GM12878 (cell line): ENCODE data around the gene SORBS1. TPM values are rescaled to one million over a fixed set of nuclear protein-coding genes. Genes with fewer than 3 reads are reported as not detected.

Source experiments
- ATAC-seq: fragments of 200-7000 bp; cut with Tn5 transposase; 3 replicates; pipeline ENCODE4 v1.9.1; 2020; ENCODE audit warnings: mild to moderate bottlenecking, moderate library complexity
- BruUV-seq: library from RNA; stranded (reverse); fragments of 400-500 nt; replicated peaks from 2 replicates; lab custom pipeline; 2021; lab: Mats Ljungman, UMichigan
- CTCF ChIA-PET: fragments of 300-600 bp; sonication (Branson Sonifier 250); formaldehyde crosslinking; extraction: SDS; loops from one replicate; lab custom pipeline; 2021; ENCODE audit warnings: inconsistent platforms; lab: Yijun Ruan, JAX
- POLR2A ChIA-PET: fragments of 350-600 bp; formaldehyde crosslinking; extraction: SDS; loops from one replicate; lab custom pipeline; 2021; ENCODE audit warnings: inconsistent platforms; lab: Charles Lee
- RAD21 ChIA-PET: fragments of 300-600 bp; sonication (Branson Sonifier 250); formaldehyde crosslinking; loops from one replicate; lab custom pipeline; 2023; ENCODE audit warnings: antibody characterized with exemption; ENCODE audit not compliant: unreplicated experiment; lab: Charles Lee
- SMC1A ChIA-PET: fragments of 300-600 bp; sonication (Branson Sonifier 250); formaldehyde crosslinking; loops from one replicate; lab custom pipeline; 2023; ENCODE audit not compliant: unreplicated experiment, uncharacterized antibody; lab: Charles Lee
- DNase-seq: peaks from one replicate; pipeline ENCODE4 v3.0.0-alpha.2; 2011; ENCODE audit warnings: low read depth, low spot score
- FAIRE-seq: peaks from 3 replicates; lab custom pipeline; 2011; peaks lifted over from hg19 to GRCh38; lab: Jason Lieb, UNC
- H2AFZ ChIP-seq: 2 replicates; pipeline ENCODE4 v1.6.0; 2011; ENCODE audit warnings: low read depth, low read length, control low read depth; ENCODE audit not compliant: control insufficient read depth
- H3K27ac ChIP-seq: 2 replicates; pipeline ENCODE4 v1.5.1; 2011; ENCODE audit warnings: control low read depth; ENCODE audit not compliant: control insufficient read depth, insufficient read depth
- H3K27me3 ChIP-seq, 2 experiments: replicated peaks in 1 of 2; 2 replicates each; pipeline versions ENCODE4 v1.6.0 to v1.6.1; 2011; ENCODE audit warnings: low read length in 1 of 2; ENCODE audit not compliant: control insufficient read depth in 2 of 2, insufficient read depth in 2 of 2
- H3K36me3 ChIP-seq, 2 experiments: 2 replicates each; pipeline ENCODE4 v1.5.1; 2011; ENCODE audit warnings: low read length in 1 of 2; ENCODE audit not compliant: control insufficient read depth in 2 of 2, insufficient read depth in 2 of 2
- H3K4me1 ChIP-seq: 2 replicates; pipeline ENCODE4 v1.6.1; 2011; ENCODE audit warnings: mild to moderate bottlenecking, low read length, moderate library complexity, mixed read lengths; ENCODE audit not compliant: control insufficient read depth, insufficient read depth
- H3K4me2 ChIP-seq: 2 replicates; pipeline ENCODE4 v1.6.0; 2011; ENCODE audit warnings: control low read depth; ENCODE audit not compliant: control insufficient read depth, insufficient read depth
- H3K4me3 ChIP-seq: fragments of 200-600 bp; sonication (generic); 2 replicates; pipeline ENCODE4 v1.5.1; 2016
- H3K79me2 ChIP-seq: 2 replicates; pipeline ENCODE4 v1.6.0; 2011; ENCODE audit warnings: low read length; ENCODE audit not compliant: control insufficient read depth, insufficient read depth
- H3K9ac ChIP-seq: 2 replicates; pipeline ENCODE4 v1.8.0; 2011; ENCODE audit warnings: low read length, control low read depth, mixed read lengths; ENCODE audit not compliant: control insufficient read depth, insufficient read depth
- H3K9me3 ChIP-seq: replicated peaks from 3 replicates; pipeline ENCODE4 v1.5.1; 2011; ENCODE audit warnings: mild to moderate bottlenecking, low read length; ENCODE audit not compliant: control insufficient read depth, insufficient read depth
- H4K20me1 ChIP-seq: 2 replicates; pipeline ENCODE4 v1.6.0; 2011; ENCODE audit not compliant: control insufficient read depth, insufficient read depth
- CREB1 ChIP-seq: IDR thresholded peaks from 2 replicates; pipeline ENCODE4 v1.6.1; 2012; ENCODE audit warnings: low read depth, mild to moderate bottlenecking, inconsistent platforms
- SRF ChIP-seq, 2 experiments: IDR thresholded peaks; 2 replicates each; pipeline ENCODE4 v1.6.1; 2011; ENCODE audit warnings: low read depth in 2 of 2, low read length in 2 of 2, mild to moderate bottlenecking in 1 of 2, moderate library complexity in 1 of 2
- TAF1 ChIP-seq: IDR thresholded peaks from 2 replicates; pipeline ENCODE4 v1.6.1; 2011; ENCODE audit warnings: mild to moderate bottlenecking, low read depth, low read length, borderline replicate concordance
- TCF3 ChIP-seq: IDR thresholded peaks from 2 replicates; pipeline ENCODE4 v1.6.1; 2012; ENCODE audit warnings: low read depth, mild to moderate bottlenecking, low read length, borderline replicate concordance; ENCODE audit not compliant: insufficient read depth
- USF1 ChIP-seq: IDR thresholded peaks from 2 replicates; pipeline ENCODE4 v1.6.1; 2011; ENCODE audit warnings: borderline replicate concordance, low read depth, mild to moderate bottlenecking, moderate library complexity, mixed read lengths, low read length; ENCODE audit not compliant: insufficient read depth; ENCODE audit errors: extremely low read length
- WGBS: methylation state at CpG from one replicate; pipeline ENCODE4 v1.1.6; 2016; ENCODE audit warnings: low lambda C conversion rate; ENCODE audit not compliant: insufficient replicate concordance, insufficient coverage; ENCODE audit errors: missing lambda C conversion rate; 5-methylcytosine and 5-hydroxymethylcytosine counted together
- in situ Hi-C: fragments of 300-500 bp; cut with MboI; formaldehyde crosslinking; loops from 9 replicates; pipeline ENCODE4 v1.14.3; 2018; ENCODE audit warnings: mixed read lengths
- intact Hi-C: fragments of 100-400 bp; cut with micrococcal nuclease; formaldehyde crosslinking; loops from one replicate; pipeline ENCODE4 v1.14.2; 2022; ENCODE audit not compliant: unreplicated experiment
- polyA plus RNA-seq, 11 experiments: library from polyadenylated mRNA; depleted of rRNA in 4 of 11; unstranded in 6 of 11; stranded (reverse) in 5 of 11; fragments of >200 nt; fragmentation: Nextera tagmentation in 4 of 11; fragmentation: Illumina TruSeq in 1 of 11; extraction: Ambion mirVana in 4 of 11; extraction: Trizol in 1 of 11; gene quantifications; 1 replicate in 1 of 11; 2 replicates in 10 of 11; pipeline versions ENCODE4 v1.2.1 to v1.2.3, GENCODE V29; 2011 to 2016; ENCODE audit warnings: inconsistent platforms in 2 of 11, missing spikeins in 2 of 11, low read depth in 1 of 11
- total RNA-seq, 4 experiments: library from RNA; depleted of rRNA in 3 of 4; stranded (reverse); fragments of >200 nt in 3 of 4; fragmentation: Illumina TruSeq in 1 of 4; extraction: Trizol in 1 of 4; gene quantifications; 2 replicates each; pipeline versions ENCODE4 v1.2.1 to v1.2.3, GENCODE V29; 2013 to 2021
- TF ChIP-seq, protein P1 (sequence below): fragments of 450-650 bp; IDR thresholded peaks from 2 replicates; pipeline ENCODE4 v1.6.1; 2014; ENCODE audit warnings: mild to moderate bottlenecking

The SORBS1 gene
- total and polyA plus RNA-seq, 10 of the 15 experiments (the other 5 are each of a cell fraction or from before 2014, with no cell fraction given) = 0.13 to 0.75 (median 0.39) TPM

GRCh38 chr10:95337423-95338160 is 223.6 kb downstream of the SORBS1 start:
- H4K20me1 ChIP-seq = no peaks in the 10 kb centered on the region
- ATAC-seq = no peak
- POLR2A ChIA-PET = no interaction called here
- CTCF ChIA-PET = interaction anchor here (0.6 kb wide), 1 partner anchor 219 kb away, joined by 4 read pairs; no protein-coding TSS in a partner anchor
- no peaks in the 10 kb centered on the region for H3K27me3 ChIP-seq
- intact Hi-C loops = no loop called here
- H3K27ac ChIP-seq = no peak overlapping the region
- SMC1A ChIA-PET = interaction anchor here (1.1 kb wide), 1 partner anchor 24 kb away, joined by 3 read pairs; no protein-coding TSS in a partner anchor
- peaks cover 4% of the 10 kb centered on the region; the same call in 1 of the 2 replicates for H3K4me1 ChIP-seq
- no peak overlapping the region for H2AFZ ChIP-seq
- RAD21 ChIA-PET = no interaction called here
- H3K79me2 ChIP-seq = no peaks in the 10 kb centered on the region
- H3K36me3 ChIP-seq = no peaks in the 10 kb centered on the region; a peak in 1 of 4 replicates
- H3K9me3 ChIP-seq = no peaks in the 10 kb centered on the region
- TF ChIP-seq SRF (IDR thresholded peaks at IDR 0.05; ENCODE audit: low read depth in 2 of 2, low read length in 2 of 2) = no peak
- TF ChIP-seq TAF1 = no peak
- TF ChIP-seq USF1 = no peak
- TF ChIP-seq CREB1 = no peak
- no peak for TF ChIP-seq TCF3
- TF ChIP-seq, protein P1, sequence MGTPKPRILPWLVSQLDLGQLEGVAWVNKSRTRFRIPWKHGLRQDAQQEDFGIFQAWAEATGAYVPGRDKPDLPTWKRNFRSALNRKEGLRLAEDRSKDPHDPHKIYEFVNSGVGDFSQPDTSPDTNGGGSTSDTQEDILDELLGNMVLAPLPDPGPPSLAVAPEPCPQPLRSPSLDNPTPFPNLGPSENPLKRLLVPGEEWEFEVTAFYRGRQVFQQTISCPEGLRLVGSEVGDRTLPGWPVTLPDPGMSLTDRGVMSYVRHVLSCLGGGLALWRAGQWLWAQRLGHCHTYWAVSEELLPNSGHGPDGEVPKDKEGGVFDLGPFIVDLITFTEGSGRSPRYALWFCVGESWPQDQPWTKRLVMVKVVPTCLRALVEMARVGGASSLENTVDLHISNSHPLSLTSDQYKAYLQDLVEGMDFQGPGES = no peak
- FAIRE-seq = no peak
- BruUV-seq = no TSS peak
- no peak for DNase-seq
- no peak overlapping the region for H3K9ac ChIP-seq
- 88% methylated on average over 10 of the region's 10 CpGs for WGBS
- H3K4me2 ChIP-seq = no peak overlapping the region
- no peak overlapping the region for H3K4me3 ChIP-seq
- in situ Hi-C loops = no loop called here
